HL-60 (cell line): Measurements from ENCODE around the gene NUP43.

Experiments
- CTCF ChIP-seq: IDR thresholded peaks from one replicate; pipeline ENCODE4 v1.5.1; 2011; ENCODE audit warnings: low read length, control low read depth, inconsistent platforms; ENCODE audit not compliant: insufficient read depth
- GABPA ChIP-seq: IDR thresholded peaks from 2 replicates; pipeline ENCODE4 v1.6.1; 2012; ENCODE audit warnings: low read depth
- POLR2AphosphoS5 ChIP-seq: IDR thresholded peaks from 2 replicates; pipeline ENCODE4 v1.6.1; 2012; ENCODE audit warnings: low read depth
- SPI1 ChIP-seq: IDR thresholded peaks from 2 replicates; pipeline ENCODE4 v1.6.1; 2012; ENCODE audit warnings: low read depth, mild to moderate bottlenecking, borderline replicate concordance
- TF ChIP-seq, protein P1 (sequence below): IDR thresholded peaks from 2 replicates; pipeline ENCODE4 v1.6.1; 2012; ENCODE audit warnings: low read depth; ENCODE audit not compliant: insufficient replicate concordance

DNA sequence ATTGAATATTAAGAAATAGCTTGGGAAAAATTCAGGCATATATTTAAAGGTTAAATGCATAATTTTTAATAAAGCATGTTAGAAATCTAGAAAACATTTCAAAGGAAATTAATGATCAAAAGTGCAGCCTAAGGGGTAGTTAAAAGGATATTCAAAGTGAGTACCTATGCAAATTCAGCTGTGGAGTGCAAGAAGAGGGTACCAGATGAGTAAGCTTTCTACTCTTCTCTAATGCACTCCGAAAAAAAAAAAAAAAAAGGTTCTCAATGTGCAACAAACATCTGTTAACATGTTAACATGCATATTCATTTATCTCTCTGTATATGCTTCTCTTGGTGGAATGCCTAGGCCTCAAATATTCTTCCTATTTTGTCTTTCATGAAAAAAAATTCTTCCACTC, 65.8 kb downstream of the NUP43 start:
- no peak for TF ChIP-seq CTCF
- TF ChIP-seq POLR2AphosphoS5: no peak
- TF ChIP-seq, protein P1, sequence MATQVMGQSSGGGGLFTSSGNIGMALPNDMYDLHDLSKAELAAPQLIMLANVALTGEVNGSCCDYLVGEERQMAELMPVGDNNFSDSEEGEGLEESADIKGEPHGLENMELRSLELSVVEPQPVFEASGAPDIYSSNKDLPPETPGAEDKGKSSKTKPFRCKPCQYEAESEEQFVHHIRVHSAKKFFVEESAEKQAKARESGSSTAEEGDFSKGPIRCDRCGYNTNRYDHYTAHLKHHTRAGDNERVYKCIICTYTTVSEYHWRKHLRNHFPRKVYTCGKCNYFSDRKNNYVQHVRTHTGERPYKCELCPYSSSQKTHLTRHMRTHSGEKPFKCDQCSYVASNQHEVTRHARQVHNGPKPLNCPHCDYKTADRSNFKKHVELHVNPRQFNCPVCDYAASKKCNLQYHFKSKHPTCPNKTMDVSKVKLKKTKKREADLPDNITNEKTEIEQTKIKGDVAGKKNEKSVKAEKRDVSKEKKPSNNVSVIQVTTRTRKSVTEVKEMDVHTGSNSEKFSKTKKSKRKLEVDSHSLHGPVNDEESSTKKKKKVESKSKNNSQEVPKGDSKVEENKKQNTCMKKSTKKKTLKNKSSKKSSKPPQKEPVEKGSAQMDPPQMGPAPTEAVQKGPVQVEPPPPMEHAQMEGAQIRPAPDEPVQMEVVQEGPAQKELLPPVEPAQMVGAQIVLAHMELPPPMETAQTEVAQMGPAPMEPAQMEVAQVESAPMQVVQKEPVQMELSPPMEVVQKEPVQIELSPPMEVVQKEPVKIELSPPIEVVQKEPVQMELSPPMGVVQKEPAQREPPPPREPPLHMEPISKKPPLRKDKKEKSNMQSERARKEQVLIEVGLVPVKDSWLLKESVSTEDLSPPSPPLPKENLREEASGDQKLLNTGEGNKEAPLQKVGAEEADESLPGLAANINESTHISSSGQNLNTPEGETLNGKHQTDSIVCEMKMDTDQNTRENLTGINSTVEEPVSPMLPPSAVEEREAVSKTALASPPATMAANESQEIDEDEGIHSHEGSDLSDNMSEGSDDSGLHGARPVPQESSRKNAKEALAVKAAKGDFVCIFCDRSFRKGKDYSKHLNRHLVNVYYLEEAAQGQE: no peak
- TF ChIP-seq SPI1: no peak
- TF ChIP-seq GABPA: no peak
